ENCODE measurements around the gene MAP2K5. TPM values are rescaled to one million over a fixed set of nuclear protein-coding genes. Genes with fewer than 3 reads are reported as not detected.

The MAP2K5 gene
- total RNA-seq, 1 donor from 2014 or later, result 11.6 TPM

- H3K4me1 Mint-ChIP-seq (ENCODE audit: low read depth, unreplicated experiment), result no peaks in the 10 kb centered on the region
- TF ChIP-seq CTCF (IDR thresholded peaks at IDR 0.05; ENCODE audit: insufficient read depth, low read depth, low read length), result no peak
- no peak for TF ChIP-seq EZH2 (IDR thresholded peaks at IDR 0.05; ENCODE audit: insufficient read depth, low read length)
- Histone ChIP-seq H2AFZ (ENCODE audit: low read depth, low read length) (no peak overlapping the region), H3K79me2 (ENCODE audit: insufficient read depth, low read length) (no peaks in the 10 kb centered on the region), H3K9ac (ENCODE audit: low read length) (no peak overlapping the region), H3K4me1 (ENCODE audit: insufficient read depth, low read length) (no peaks in the 10 kb centered on the region), H3K4me3 (ENCODE audit: insufficient read depth, low read depth, low read length) (no peak overlapping the region), H3K4me2 (ENCODE audit: low read length) (no peak overlapping the region), H4K20me1 (ENCODE audit: insufficient read depth, low read length) (no peaks in the 10 kb centered on the region), H3K27ac (ENCODE audit: low read depth, low read length) (no peak overlapping the region), H3K9me3 (ENCODE audit: insufficient read depth, low read depth, low read length) (peaks cover 7% of the 10 kb centered on the region), H3K36me3 (ENCODE audit: insufficient read depth, low read length) (no peaks in the 10 kb centered on the region), H3K27me3 (ENCODE audit: insufficient read depth, low read length) (peaks cover 14% of the 10 kb centered on the region)
- H3K4me3 Mint-ChIP-seq (ENCODE audit: unreplicated experiment), result no peak overlapping the region
- DNase-seq (ENCODE audit: low read depth) (peak; percentile 31), FAIRE-seq (peak; percentile 37)
- H3K27me3 Mint-ChIP-seq (ENCODE audit: low read depth, unreplicated experiment), result no peaks in the 10 kb centered on the region
- H3K27ac Mint-ChIP-seq (ENCODE audit: unreplicated experiment), result no peak overlapping the region
- H3K36me3 Mint-ChIP-seq (ENCODE audit: low read depth, unreplicated experiment), result peaks cover 7% of the 10 kb centered on the region
- peaks cover 22% of the 10 kb centered on the region for H3K9me3 Mint-ChIP-seq (ENCODE audit: unreplicated experiment)
These were observed 142.6 kb downstream of the MAP2K5 start for GRCh38 chr15:67685008-67685599.

DNA sequence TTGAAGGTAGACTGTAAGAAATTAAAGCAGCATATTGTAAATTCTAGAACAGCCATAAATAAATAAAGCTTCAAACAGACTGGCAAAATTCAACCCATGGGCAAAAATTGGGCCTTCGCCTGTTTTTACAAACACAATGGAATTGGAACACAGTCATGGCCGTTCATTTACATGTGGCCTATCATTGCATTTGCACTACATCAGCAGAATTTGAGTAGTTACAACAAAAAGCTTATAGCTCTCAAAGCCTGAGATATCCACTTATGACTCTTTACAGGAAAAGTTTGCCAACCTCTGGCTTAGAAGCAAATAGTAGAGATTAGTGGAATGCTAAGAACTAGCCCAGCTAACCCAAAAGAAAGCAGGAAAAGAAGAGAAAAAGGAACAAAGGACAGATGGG lies 143.2 kb downstream of the MAP2K5 start:
- TF ChIP-seq CTCF (IDR thresholded peaks at IDR 0.05; ENCODE audit: insufficient read depth, low read depth, low read length) (no peak), EZH2 (IDR thresholded peaks at IDR 0.05; ENCODE audit: insufficient read depth, low read length) (no peak)
- H3K9me3 ChIP-seq (ENCODE audit: insufficient read depth, low read depth, low read length), result peaks cover 7% of the 10 kb centered on the region
- peaks cover 22% of the 10 kb centered on the region for H3K9me3 Mint-ChIP-seq (ENCODE audit: unreplicated experiment)
- FAIRE-seq (no peak), DNase-seq (ENCODE audit: low read depth) (no peak)
- no peaks in the 10 kb centered on the region for H3K4me1 ChIP-seq (ENCODE audit: insufficient read depth, low read length)
- H3K27me3 ChIP-seq (ENCODE audit: insufficient read depth, low read length), result peaks cover 14% of the 10 kb centered on the region
- H3K4me3 ChIP-seq (ENCODE audit: insufficient read depth, low read depth, low read length), result no peak overlapping the region
- H4K20me1 ChIP-seq (ENCODE audit: insufficient read depth, low read length), result no peaks in the 10 kb centered on the region
- H3K27me3 Mint-ChIP-seq (ENCODE audit: low read depth, unreplicated experiment), result no peaks in the 10 kb centered on the region
- no peak overlapping the region for H3K4me2 ChIP-seq (ENCODE audit: low read length)
- no peak overlapping the region for H3K9ac ChIP-seq (ENCODE audit: low read length)
- no peaks in the 10 kb centered on the region for H3K79me2 ChIP-seq (ENCODE audit: insufficient read depth, low read length)
- no peaks in the 10 kb centered on the region for H3K36me3 ChIP-seq (ENCODE audit: insufficient read depth, low read length)
- no peak overlapping the region for H3K4me3 Mint-ChIP-seq (ENCODE audit: unreplicated experiment)
- no peak overlapping the region for H3K27ac Mint-ChIP-seq (ENCODE audit: unreplicated experiment)
- H3K27ac ChIP-seq (ENCODE audit: low read depth, low read length), result no peak overlapping the region
- H2AFZ ChIP-seq (ENCODE audit: low read depth, low read length), result no peak overlapping the region
- peaks cover 7% of the 10 kb centered on the region for H3K36me3 Mint-ChIP-seq (ENCODE audit: low read depth, unreplicated experiment)
- H3K4me1 Mint-ChIP-seq (ENCODE audit: low read depth, unreplicated experiment), result no peaks in the 10 kb centered on the region

GRCh38 chr15:67690936-67691335 lies 148.4 kb downstream of the MAP2K5 start:
- no peak overlapping the region for H3K27ac ChIP-seq (ENCODE audit: low read depth, low read length)
- no peaks in the 10 kb centered on the region for H3K27me3 Mint-ChIP-seq (ENCODE audit: low read depth, unreplicated experiment)
- no peak overlapping the region for H3K4me3 ChIP-seq (ENCODE audit: insufficient read depth, low read depth, low read length)
- H2AFZ ChIP-seq (ENCODE audit: low read depth, low read length), result no peak overlapping the region
- H3K36me3 ChIP-seq (ENCODE audit: insufficient read depth, low read length), result no peaks in the 10 kb centered on the region
- peaks cover 3% of the 10 kb centered on the region for H3K36me3 Mint-ChIP-seq (ENCODE audit: low read depth, unreplicated experiment)
- peaks cover under 1% of the 10 kb centered on the region for H3K9me3 ChIP-seq (ENCODE audit: insufficient read depth, low read depth, low read length)
- DNase-seq (ENCODE audit: low read depth) (peak; percentile 90), FAIRE-seq (peak; percentile 52)
- TF ChIP-seq EZH2 (IDR thresholded peaks at IDR 0.05; ENCODE audit: insufficient read depth, low read length) (no peak), CTCF (IDR thresholded peaks at IDR 0.05; ENCODE audit: insufficient read depth, low read depth, low read length) (no peak)
- H3K4me1 ChIP-seq (ENCODE audit: insufficient read depth, low read length), result no peaks in the 10 kb centered on the region
- no peak overlapping the region for H3K27ac Mint-ChIP-seq (ENCODE audit: unreplicated experiment)
- H3K9ac ChIP-seq (ENCODE audit: low read length), result no peak overlapping the region
- H3K9me3 Mint-ChIP-seq (ENCODE audit: unreplicated experiment), result no peaks in the 10 kb centered on the region
- H3K4me3 Mint-ChIP-seq (ENCODE audit: unreplicated experiment), result no peak overlapping the region
- H4K20me1 ChIP-seq (ENCODE audit: insufficient read depth, low read length), result peaks cover 5% of the 10 kb centered on the region
- H3K27me3 ChIP-seq (ENCODE audit: insufficient read depth, low read length), result peaks cover 23% of the 10 kb centered on the region
- no peaks in the 10 kb centered on the region for H3K4me1 Mint-ChIP-seq (ENCODE audit: low read depth, unreplicated experiment)
- H3K79me2 ChIP-seq (ENCODE audit: insufficient read depth, low read length), result no peaks in the 10 kb centered on the region
- H3K4me2 ChIP-seq (ENCODE audit: low read length), result no peak overlapping the region

Data from astrocyte (in vitro differentiated cells and primary cell).